ENCODE data around the gene FAM181A. TPM values are rescaled to one million over a fixed set of nuclear protein-coding genes. Genes with fewer than 3 reads are reported as not detected.

Gene FAM181A
- total and polyA plus RNA-seq, 10 donors, result not detected

DNA sequence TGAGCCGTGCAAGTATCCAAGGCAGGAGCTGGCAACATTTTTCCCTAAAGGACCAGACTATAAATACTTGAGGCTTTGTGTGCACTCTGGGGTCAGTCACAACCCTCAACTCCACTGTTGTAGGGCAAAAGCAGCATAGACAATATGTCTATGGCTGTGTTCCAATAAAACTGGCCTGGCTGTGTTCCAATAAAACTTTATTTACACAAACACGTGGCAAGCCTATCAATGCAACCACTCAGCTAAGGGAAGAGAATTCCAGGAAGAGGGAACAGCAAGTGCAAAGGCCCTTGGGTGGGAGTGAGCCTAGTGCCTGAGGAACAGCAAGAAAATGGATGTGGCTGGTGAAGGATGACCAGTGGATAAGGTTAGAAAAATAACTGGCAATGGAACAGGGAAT is 11.3 kb upstream of the FAM181A start:
- no peak for TF ChIP-seq POLR2AphosphoS5 (IDR thresholded peaks at IDR 0.05)

DNA sequence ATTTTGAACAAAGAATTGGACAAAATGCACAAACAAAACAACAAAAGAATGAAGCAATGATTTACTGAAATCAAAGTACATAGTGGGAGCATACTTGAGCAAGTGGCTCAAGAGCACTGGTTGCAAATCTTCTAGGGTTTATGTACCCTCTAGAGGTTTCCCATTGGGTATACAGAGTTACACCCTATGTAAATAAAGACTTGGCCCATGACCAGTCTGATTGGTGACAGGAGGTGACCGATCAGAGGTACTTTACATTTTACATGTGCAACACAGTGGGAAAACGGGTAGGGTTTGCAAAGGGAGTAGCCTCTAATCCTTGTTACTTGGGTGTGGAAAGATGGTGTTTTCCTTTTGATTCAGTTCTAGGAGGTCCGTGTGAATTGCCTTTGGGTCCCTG is 10.6 kb upstream of the FAM181A start:
- intact Hi-C loops (cut with DNase I; ENCODE audit: low total_unique reads), result no loop called here
- H3K27ac ChIP-seq, result no peak overlapping the region
- TF ChIP-seq, protein P1, sequence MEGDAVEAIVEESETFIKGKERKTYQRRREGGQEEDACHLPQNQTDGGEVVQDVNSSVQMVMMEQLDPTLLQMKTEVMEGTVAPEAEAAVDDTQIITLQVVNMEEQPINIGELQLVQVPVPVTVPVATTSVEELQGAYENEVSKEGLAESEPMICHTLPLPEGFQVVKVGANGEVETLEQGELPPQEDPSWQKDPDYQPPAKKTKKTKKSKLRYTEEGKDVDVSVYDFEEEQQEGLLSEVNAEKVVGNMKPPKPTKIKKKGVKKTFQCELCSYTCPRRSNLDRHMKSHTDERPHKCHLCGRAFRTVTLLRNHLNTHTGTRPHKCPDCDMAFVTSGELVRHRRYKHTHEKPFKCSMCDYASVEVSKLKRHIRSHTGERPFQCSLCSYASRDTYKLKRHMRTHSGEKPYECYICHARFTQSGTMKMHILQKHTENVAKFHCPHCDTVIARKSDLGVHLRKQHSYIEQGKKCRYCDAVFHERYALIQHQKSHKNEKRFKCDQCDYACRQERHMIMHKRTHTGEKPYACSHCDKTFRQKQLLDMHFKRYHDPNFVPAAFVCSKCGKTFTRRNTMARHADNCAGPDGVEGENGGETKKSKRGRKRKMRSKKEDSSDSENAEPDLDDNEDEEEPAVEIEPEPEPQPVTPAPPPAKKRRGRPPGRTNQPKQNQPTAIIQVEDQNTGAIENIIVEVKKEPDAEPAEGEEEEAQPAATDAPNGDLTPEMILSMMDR (IDR thresholded peaks at IDR 0.05 in 8 of 11, conservative IDR thresholded peaks at IDR 0.05 in 3 of 11), result no peak
- TF ChIP-seq POLR2A (IDR thresholded peaks at IDR 0.05) (no peak), POLR2AphosphoS5 (IDR thresholded peaks at IDR 0.05) (no peak)

More for the DNA sequence above, 11.3 kb upstream of the FAM181A start:
- peaks cover 0 to 25% (median 0%) of the 10 kb centered on the region in 7 donors for H3K27me3 ChIP-seq (replicated peaks in 1 of 7)
- H3K4me3 ChIP-seq, result no peak overlapping the region
- peaks cover 0 to 19% (median 9%) of the 10 kb centered on the region in 8 donors for H3K9me3 ChIP-seq
- H3K36me3 ChIP-seq, result no peaks in the 10 kb centered on the region
- H3K27ac ChIP-seq, result no peak overlapping the region
- H3K4me1 ChIP-seq, result no peaks in the 10 kb centered on the region
- WGBS, 5 donors, result 45 to 59% (median 48%) methylated on average over 2 of the region's 2 CpGs
- DNase-seq, result no peak
- intact Hi-C loops (cut with DNase I; ENCODE audit: low total_unique reads), result no loop called here

DNA sequence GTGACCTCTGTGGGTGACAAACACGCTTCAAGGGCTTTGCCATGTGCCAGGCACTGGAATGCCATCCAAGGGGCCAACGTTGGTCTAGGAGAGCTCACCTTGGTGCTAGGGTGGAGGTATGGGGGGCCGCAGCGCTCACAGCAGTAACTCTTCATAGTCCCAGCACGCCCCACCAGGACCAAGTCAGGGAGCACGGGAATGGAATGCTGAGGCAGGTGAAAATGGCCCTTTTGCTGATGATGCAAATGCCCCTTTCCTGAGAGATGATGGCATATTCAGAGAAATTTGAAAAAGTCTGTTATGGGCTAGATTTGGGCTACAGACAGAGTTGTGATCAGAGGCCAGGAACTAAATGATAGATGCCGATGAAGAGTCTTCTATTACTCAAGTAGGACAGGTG is 10.0 kb upstream of the FAM181A start:
- no peak for DNase-seq
- intact Hi-C loops (cut with DNase I; ENCODE audit: low total_unique reads), result no loop called here
- H3K36me3 ChIP-seq, result no peaks in the 10 kb centered on the region
- TF ChIP-seq POLR2A (IDR thresholded peaks at IDR 0.05) (no peak), POLR2AphosphoS5 (IDR thresholded peaks at IDR 0.05) (no peak)
- TF ChIP-seq, protein P1 (IDR thresholded peaks at IDR 0.05 in 8 of 11, conservative IDR thresholded peaks at IDR 0.05 in 3 of 11), result no peak
- peaks cover 0 to 19% (median 9%) of the 10 kb centered on the region in 8 donors for H3K9me3 ChIP-seq
- no peaks in the 10 kb centered on the region for H3K4me1 ChIP-seq
- WGBS, 5 donors, result 73 to 92% (median 86%) methylated on average over 5 to 7 of the region's 7 CpGs
- no peak overlapping the region for H3K27ac ChIP-seq
- H3K4me3 ChIP-seq, result no peak overlapping the region
- H3K27me3 ChIP-seq (replicated peaks in 1 of 7), result peaks cover 0 to 25% (median 0%) of the 10 kb centered on the region in 7 donors

More for the DNA sequence above, 10.6 kb upstream of the FAM181A start:
- H3K36me3 ChIP-seq, result no peaks in the 10 kb centered on the region
- peaks cover 0 to 19% (median 9%) of the 10 kb centered on the region in 8 donors for H3K9me3 ChIP-seq
- no peak overlapping the region for H3K4me3 ChIP-seq
- H3K27me3 ChIP-seq (replicated peaks in 1 of 7), result peaks cover 0 to 25% (median 0%) of the 10 kb centered on the region in 7 donors
- H3K4me1 ChIP-seq, result no peaks in the 10 kb centered on the region
- WGBS, 5 donors, result 56 to 75% (median 60%) methylated on average over 3 of the region's 3 CpGs
- no peak for DNase-seq

DNA sequence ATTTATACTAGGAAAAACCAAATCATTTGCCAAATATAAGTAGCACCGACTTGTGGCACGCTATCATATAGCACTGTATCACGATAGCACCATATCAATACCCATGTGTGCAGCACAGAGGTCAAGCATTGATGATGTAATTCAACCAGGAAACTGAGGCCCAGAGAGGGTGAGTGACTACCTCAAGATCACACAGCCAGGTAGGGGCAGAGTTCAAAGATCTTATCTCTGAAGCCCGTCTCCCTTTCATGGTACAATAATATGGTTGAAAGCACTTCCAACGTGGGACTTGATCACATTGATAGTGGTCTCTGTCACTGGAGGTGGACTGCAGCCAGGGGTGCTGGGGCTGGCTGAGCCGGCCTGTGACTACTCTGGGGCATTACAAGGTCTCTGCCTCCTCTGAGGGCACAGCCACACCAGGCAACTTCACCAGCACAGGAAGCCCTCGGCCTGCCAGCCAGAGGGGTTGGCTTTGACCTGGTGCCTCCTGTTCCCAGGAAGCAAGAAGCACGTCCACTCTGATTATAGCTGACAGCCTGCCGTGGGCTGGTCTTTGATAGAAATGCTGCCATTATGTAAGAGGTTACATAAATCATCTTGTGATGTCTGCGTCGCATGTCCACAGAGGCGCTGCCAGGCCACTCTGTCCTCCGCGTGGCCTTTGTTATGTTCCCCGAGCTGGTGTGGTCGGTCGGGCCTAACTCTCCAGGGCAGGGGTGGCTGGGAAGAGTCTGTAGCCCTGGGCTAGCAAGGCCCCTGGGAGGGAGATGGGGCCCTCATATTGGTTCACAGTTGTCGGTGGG is 5.9 kb upstream of the FAM181A start:
- peaks cover 0 to 13% (median 0%) of the 10 kb centered on the region in 7 donors for H3K27me3 ChIP-seq (replicated peaks in 1 of 7)
- H3K27ac ChIP-seq, result no peak overlapping the region
- intact Hi-C loops (cut with DNase I; ENCODE audit: low total_unique reads), result no loop called here
- H3K4me1 ChIP-seq, result no peaks in the 10 kb centered on the region
- TF ChIP-seq POLR2AphosphoS5 (IDR thresholded peaks at IDR 0.05) (no peak), POLR2A (IDR thresholded peaks at IDR 0.05) (no peak)
- TF ChIP-seq, protein P1 (IDR thresholded peaks at IDR 0.05 in 8 of 11, conservative IDR thresholded peaks at IDR 0.05 in 3 of 11), result no peak
- H3K36me3 ChIP-seq, result no peaks in the 10 kb centered on the region
- 82 to 92% (median 90%) methylated on average over 11 to 18 of the region's 18 CpGs for WGBS, 5 donors
- peaks cover 0 to 13% (median 4%) of the 10 kb centered on the region in 8 donors for H3K9me3 ChIP-seq
- H3K4me3 ChIP-seq, result no peak overlapping the region
- peak; percentile 51 for DNase-seq

Data from spleen (tissue), 11 donors.